HepG2 (cell line): Measurements from ENCODE around the gene POLN. TPM values are rescaled to one million over a fixed set of nuclear protein-coding genes. Genes with fewer than 3 reads are reported as not detected.

Experiments used
- ATAC-seq: fragments of 200-7000 bp; cut with Tn5 transposase; 3 replicates; pipeline ENCODE4 v1.9.1; 2020; ENCODE audit warnings: mild to moderate bottlenecking, moderate library complexity
- BruUV-seq: library from RNA; stranded (reverse); fragments of 400-500 nt; replicated peaks from 2 replicates; lab custom pipeline; 2021; lab: Mats Ljungman, UMichigan
- CTCF ChIA-PET: fragments of 300-600 bp; formaldehyde crosslinking; extraction: SDS; loops from one replicate; lab custom pipeline; 2021; ENCODE audit warnings: low total read pairs, inconsistent platforms, low intra/inter-chr PET ratio; lab: Yijun Ruan, JAX
- POLR2A ChIA-PET: fragments of 350-600 bp; sonication (Branson Sonifier 250); formaldehyde crosslinking; loops from one replicate; lab custom pipeline; 2020; ENCODE audit warnings: antibody characterized with exemption, inconsistent platforms; lab: Yijun Ruan, JAX
- DNase-seq: peaks from one replicate; pipeline ENCODE4 v3.0.0-alpha.2; 2015; ENCODE audit warnings: low spot score
- FAIRE-seq: peaks from 3 replicates; lab custom pipeline; 2011; peaks lifted over from hg19 to GRCh38; lab: Jason Lieb, UNC
- H2AFZ ChIP-seq: one replicate; pipeline ENCODE4 v1.6.1; 2011; ENCODE audit warnings: low read length, inconsistent platforms
- H3K27ac ChIP-seq: fragments of 300-600 bp; 3 replicates; pipeline ENCODE4 v1.8.0; 2011; ENCODE audit warnings: mixed run types, mild to moderate bottlenecking, mixed read lengths, low read length, inconsistent platforms; ENCODE audit not compliant: insufficient read depth; ENCODE audit errors: extremely low read length
- H3K27me3 ChIP-seq, 2 experiments: fragments of 200-600 bp in 1 of 2; 2 replicates in 1 of 2; 3 replicates in 1 of 2; pipeline versions ENCODE4 v1.6.0 to v1.8.0; 2011; ENCODE audit warnings: low read length in 2 of 2, mild to moderate bottlenecking in 2 of 2, moderate library complexity in 2 of 2, inconsistent platforms in 1 of 2; ENCODE audit not compliant: insufficient read depth in 2 of 2, control insufficient read depth in 1 of 2
- H3K36me3 ChIP-seq, 2 experiments: fragments of 200-600 bp in 1 of 2; replicated peaks in 1 of 2; 2 replicates in 1 of 2; 3 replicates in 1 of 2; pipeline versions ENCODE4 v1.5.1 to v1.8.0; 2011; ENCODE audit warnings: low read length in 2 of 2, inconsistent platforms in 1 of 2; ENCODE audit not compliant: insufficient read depth in 2 of 2, control insufficient read depth in 1 of 2
- H3K4me1 ChIP-seq: 2 replicates; pipeline ENCODE4 v1.5.1; 2012; ENCODE audit warnings: low read length, inconsistent platforms; ENCODE audit not compliant: insufficient read depth
- H3K4me2 ChIP-seq: 2 replicates; pipeline ENCODE4 v1.6.0; 2011; ENCODE audit warnings: low read depth, low read length, inconsistent platforms
- H3K4me3 ChIP-seq, 3 experiments: fragments of 200-600 bp in 1 of 3; sonication (generic), shearing (Covaris generic) in 1 of 3; replicated peaks in 1 of 3; 2 replicates each; pipeline ENCODE4 v1.5.1; 2011 to 2016; ENCODE audit warnings: low read length in 3 of 3, inconsistent platforms in 2 of 3, low read depth in 2 of 3, mild to moderate bottlenecking in 2 of 3, control low read depth in 1 of 3, mixed read lengths in 1 of 3; ENCODE audit not compliant: insufficient read depth in 1 of 3
- H3K79me2 ChIP-seq: one replicate; pipeline ENCODE4 v1.6.1; 2011; ENCODE audit warnings: low read length, inconsistent platforms; ENCODE audit not compliant: insufficient read depth
- H3K9ac ChIP-seq: 2 replicates; pipeline ENCODE4 v1.6.0; 2011; ENCODE audit warnings: mild to moderate bottlenecking, low read depth, low read length, inconsistent platforms; ENCODE audit not compliant: insufficient read depth
- H3K9me3 ChIP-seq: 2 replicates; pipeline ENCODE4 v1.5.1; 2012; ENCODE audit warnings: mild to moderate bottlenecking, low read length
- H4K20me1 ChIP-seq: 2 replicates; pipeline ENCODE4 v1.6.0; 2011; ENCODE audit warnings: inconsistent platforms, mild to moderate bottlenecking, low read length, moderate library complexity; ENCODE audit not compliant: insufficient read depth
- AGO2 ChIP-seq: fragments of 200-400 bp; formaldehyde crosslinking; optimal IDR thresholded peaks from 2 replicates; pipeline ENCODE3; 2017; ENCODE audit warnings: mild to moderate bottlenecking, low read depth, low read length, moderate library complexity
- ESRRA ChIP-seq: sonication (generic); formaldehyde crosslinking; IDR thresholded peaks from 2 replicates; pipeline ENCODE4 v1.5.1; 2020; ENCODE audit warnings: mild to moderate bottlenecking, low read depth, missing genetic modification reagents
- IRF9 ChIP-seq: sonication (generic); formaldehyde crosslinking; IDR thresholded peaks from 2 replicates; pipeline ENCODE4 v1.8.0; 2022; ENCODE audit warnings: missing genetic modification reagents, mild to moderate bottlenecking, borderline replicate concordance
- KLF12 ChIP-seq: sonication (generic); formaldehyde crosslinking; IDR thresholded peaks from 2 replicates; pipeline ENCODE4 v1.4.0; 2020; ENCODE audit warnings: missing genetic modification reagents, borderline replicate concordance
- KLF15 ChIP-seq: sonication (generic); formaldehyde crosslinking; IDR thresholded peaks from 2 replicates; pipeline ENCODE4 v1.8.1; 2023; ENCODE audit warnings: borderline replicate concordance, mild to moderate bottlenecking, inconsistent platforms, missing genetic modification reagents, mixed read lengths
- MLLT10 ChIP-seq: sonication (generic); formaldehyde crosslinking; IDR thresholded peaks from 2 replicates; pipeline ENCODE4 v1.4.0; 2020; ENCODE audit warnings: missing genetic modification reagents
- NR2F6 ChIP-seq, 2 experiments: IDR thresholded peaks; 2 replicates each; pipeline ENCODE4 v1.6.1; 2016; ENCODE audit warnings: antibody characterized with exemption in 1 of 2, mild to moderate bottlenecking in 1 of 2
- RBFOX2 ChIP-seq: fragments of 200-400 bp; formaldehyde crosslinking; IDR thresholded peaks from 2 replicates; pipeline ENCODE4 v1.6.1; 2017; ENCODE audit warnings: low read depth, mild to moderate bottlenecking, low read length
- SRSF4 ChIP-seq: fragments of 200-400 bp; formaldehyde crosslinking; IDR thresholded peaks from one replicate; pipeline ENCODE4 v1.6.1; 2018; ENCODE audit warnings: mild to moderate bottlenecking, low read depth, low read length, moderate library complexity; ENCODE audit not compliant: poor library complexity, severe bottlenecking
- TBP ChIP-seq: sonication (generic); formaldehyde crosslinking; IDR thresholded peaks from 2 replicates; pipeline ENCODE4 v1.5.0; 2020; ENCODE audit warnings: missing genetic modification reagents
- THRA ChIP-seq: sonication (generic); formaldehyde crosslinking; IDR thresholded peaks from 2 replicates; pipeline ENCODE4 v1.4.0; 2020; ENCODE audit warnings: missing genetic modification reagents, borderline replicate concordance
- ZBTB25 ChIP-seq: IDR thresholded peaks from 2 replicates; pipeline ENCODE4 v1.6.1; 2018; ENCODE audit warnings: missing genetic modification reagents
- ZMYM2 ChIP-seq: sonication (generic); formaldehyde crosslinking; IDR thresholded peaks from 2 replicates; pipeline ENCODE4 v1.8.0; 2022; ENCODE audit warnings: mild to moderate bottlenecking, missing genetic modification reagents
- ZNF441 ChIP-seq: sonication (generic); formaldehyde crosslinking; IDR thresholded peaks from 2 replicates; pipeline ENCODE4 v1.7.0; 2021; ENCODE audit warnings: missing genetic modification reagents, borderline replicate concordance
- ZNF446 ChIP-seq: sonication (generic); formaldehyde crosslinking; IDR thresholded peaks from 2 replicates; pipeline ENCODE4 v1.5.0; 2020; ENCODE audit warnings: mild to moderate bottlenecking, missing genetic modification reagents
- ZNF549 ChIP-seq: sonication (generic); formaldehyde crosslinking; IDR thresholded peaks from 2 replicates; pipeline ENCODE4 v1.5.0; 2020; ENCODE audit warnings: missing genetic modification reagents
- ZNF552 ChIP-seq: sonication (generic); formaldehyde crosslinking; IDR thresholded peaks from 2 replicates; pipeline ENCODE4 v1.9.0; 2022; ENCODE audit warnings: missing genetic modification reagents, mild to moderate bottlenecking, borderline replicate concordance
- ZNF576 ChIP-seq: sonication (generic); formaldehyde crosslinking; IDR thresholded peaks from 2 replicates; pipeline ENCODE4 v1.4.0; 2020; ENCODE audit warnings: mild to moderate bottlenecking, missing genetic modification reagents
- ZNF740 ChIP-seq: sonication (generic); formaldehyde crosslinking; IDR thresholded peaks from 2 replicates; pipeline ENCODE4 v1.4.0; 2020; ENCODE audit warnings: missing genetic modification reagents
- WGBS: methylation state at CpG from one replicate; pipeline ENCODE4 v1.1.6; 2017; ENCODE audit warnings: low lambda C conversion rate; 5-methylcytosine and 5-hydroxymethylcytosine counted together
- in situ Hi-C: cut with HindIII; loops from 2 replicates; pipeline ENCODE4 v1.10.0; 2017; ENCODE audit warnings: low pct_unique_long_range_greater_than_20kb; ENCODE audit not compliant: extremely low pct_ligation_motif_present
- intact Hi-C: fragments of 100-400 bp; cut with micrococcal nuclease; formaldehyde crosslinking; loops from one replicate; pipeline ENCODE4 v1.10.0; 2022; ENCODE audit not compliant: unreplicated experiment
- polyA plus RNA-seq, 8 experiments: library from polyadenylated mRNA; depleted of rRNA in 3 of 8; stranded (reverse) in 7 of 8; unstranded in 1 of 8; fragments of >200 nt; fragmentation: Illumina TruSeq in 4 of 8; extraction: Trizol in 4 of 8; gene quantifications; 2 replicates each; pipeline versions ENCODE4 v1.2.1 to v1.2.3, GENCODE V29; 2011 to 2016; ENCODE audit warnings: low read depth in 4 of 8, missing spikeins in 1 of 8, mixed read lengths in 1 of 8; ENCODE audit not compliant: insufficient read depth in 1 of 8
- total RNA-seq, 5 experiments: library from RNA; depleted of rRNA; stranded (reverse); fragments of >200 nt; fragmentation: Illumina TruSeq; extraction: Trizol; gene quantifications; 2 replicates each; pipeline ENCODE4 v1.2.3, GENCODE V29; 2016; ENCODE audit warnings: low read depth in 1 of 5

The POLN gene
- total and polyA plus RNA-seq, 2 of the 13 experiments (the other 11 are each of a cell fraction or from before 2014, with no cell fraction given) = 0.93 to 1.5 TPM

- Histone ChIP-seq H3K9ac (0 out of 2 replicates have a peak overlapping the region, but pooled peaks have one; percentile 11), H3K4me1 (peaks cover 82% of the 10 kb centered on the region), H3K27ac (peak overlapping the region; percentile 55), H3K9me3 (no peaks in the 10 kb centered on the region), H3K79me2 (no peaks in the 10 kb centered on the region), H3K36me3 (no peaks in the 10 kb centered on the region), H4K20me1 (no peaks in the 10 kb centered on the region), H3K4me3 (no peak overlapping the region; a peak in 1 of 6 replicates), H3K4me2 (peak overlapping the region; percentile 75), H3K27me3 (peaks cover 0 to 1% of the 10 kb centered on the region in 2 experiments; a peak in 1 of 5 replicates), H2AFZ (no peak overlapping the region)
- CTCF ChIA-PET = no interaction called here
- intact Hi-C loops (no loop called here), in situ Hi-C loops (no loop called here)
- WGBS = 42% methylated on average over 2 of the region's 31 CpGs
- FAIRE-seq = no peak
- BruUV-seq = no TSS peak
- peak; percentile 48 for DNase-seq
- ATAC-seq = peak; percentile 5
- POLR2A ChIA-PET = no interaction called here
- TF ChIP-seq TBP (CRISPR knock-in tag) = no peak
- peak; percentile 89 for TF ChIP-seq ZNF441 (CRISPR knock-in tag)
- no peak for TF ChIP-seq ZNF446 (CRISPR knock-in tag)
- TF ChIP-seq ZNF549 (CRISPR knock-in tag) = no peak
- no peak for TF ChIP-seq SRSF4
- TF ChIP-seq AGO2 = peak; percentile 36
- peak; percentile 48; the same call in 1 of the 2 replicates for TF ChIP-seq RBFOX2
- no peak for TF ChIP-seq MLLT10 (CRISPR knock-in tag)
- TF ChIP-seq ZBTB25 (CRISPR knock-in tag) = no peak
- no peak for TF ChIP-seq IRF9
- TF ChIP-seq KLF12 (CRISPR knock-in tag) = no peak
- peak; percentile 52; the same call in 1 of the 2 replicates for TF ChIP-seq ESRRA (CRISPR knock-in tag)
- no peak for TF ChIP-seq ZNF552 (CRISPR knock-in tag)
- no peak for TF ChIP-seq ZMYM2
- TF ChIP-seq NR2F6 (IDR thresholded peaks at IDR 0.05) = no peak
- peak; percentile 62; the same call in 1 of the 2 replicates for TF ChIP-seq NR2F6 (CRISPR knock-in tag; IDR thresholded peaks at IDR 0.05)
- no peak for TF ChIP-seq KLF15
- TF ChIP-seq ZNF576 (CRISPR knock-in tag) = no peak
- TF ChIP-seq THRA (CRISPR knock-in tag) = peak; percentile 51; the same call in 1 of the 2 replicates
- TF ChIP-seq ZNF740 = no peak
Measured at GRCh38 chr4:2075987-2076907, 165.7 kb downstream of the POLN start.
